ENCODE measurements around the gene COMMD9. TPM values are rescaled to one million over a fixed set of nuclear protein-coding genes. Genes with fewer than 3 reads are reported as not detected.

COMMD9 gene
- polyA plus RNA-seq, 3 donors: 105 to 238 (median 235) TPM

GRCh38 chr11:36314434-36314767 is 25.2 kb upstream of the COMMD9 start:
- Histone ChIP-seq H3K27me3 (ENCODE audit: control insufficient read depth in 2 of 2, insufficient read depth in 2 of 2, low read length in 2 of 2) (peaks cover 0 to 5% of the 10 kb centered on the region in 2 donors), H3K4me2 (replicated peaks; ENCODE audit: extremely low read depth, low read length, poor library complexity, severe bottlenecking) (no peak overlapping the region), H3K79me2 (ENCODE audit: insufficient read depth, low read length) (no peaks in the 10 kb centered on the region), H3K9ac (ENCODE audit: insufficient read depth, low read length, poor library complexity, severe bottlenecking) (no peak overlapping the region), H3K27ac (ENCODE audit: low read depth in 1 of 2, low read length in 2 of 2) (no peak overlapping the region), H3K4me3 (replicated peaks in 1 of 3; ENCODE audit: low read depth in 2 of 3, low read length in 3 of 3) (no peak overlapping the region), H3K4me1 (ENCODE audit: control insufficient read depth in 1 of 2, insufficient read depth in 2 of 2, low read length in 2 of 2) (no peaks in the 10 kb centered on the region), H3K9me3 (replicated peaks in 1 of 2; ENCODE audit: control insufficient read depth in 1 of 2, insufficient read depth in 1 of 2, low read length in 2 of 2) (no peaks in the 10 kb centered on the region), H2AFZ (ENCODE audit: insufficient read depth, low read depth, low read length, poor library complexity, severe bottlenecking) (no peak overlapping the region), H4K20me1 (ENCODE audit: insufficient read depth, low read length) (no peaks in the 10 kb centered on the region), H3K36me3 (replicated peaks in 1 of 2; ENCODE audit: control insufficient read depth in 1 of 2, insufficient read depth in 2 of 2, low read length in 2 of 2) (no peaks in the 10 kb centered on the region)
- DNase-seq: no peak
- Mint-ChIP-seq H3K9me3 (peaks cover 0 to 3% (median 0%) of the 10 kb centered on the region in 7 donors), H3K4me1 (peaks cover 2% of the 10 kb centered on the region), H3K36me3 (no peaks in the 10 kb centered on the region), H3K4me3 (no peak overlapping the region), H3K27me3 (ENCODE audit: low read depth in 3 of 3) (peaks cover 0 to 12% (median 4%) of the 10 kb centered on the region in 3 donors), H3K27ac (no peak overlapping the region)
- no peak for TF ChIP-seq CTCF (IDR thresholded peaks at IDR 0.05)
- no CpG with 5 or more reads among the region's 6 CpGs for WGBS (ENCODE audit: insufficient coverage)
- intact Hi-C loops (cut with micrococcal nuclease): no loop called here

GRCh38 chr11:36313750-36314433 is 24.7 kb upstream of the COMMD9 start:
- Histone ChIP-seq H3K79me2 (ENCODE audit: insufficient read depth, low read length) (no peaks in the 10 kb centered on the region), H3K9me3 (replicated peaks in 1 of 2; ENCODE audit: control insufficient read depth in 1 of 2, insufficient read depth in 1 of 2, low read length in 2 of 2) (no peaks in the 10 kb centered on the region), H2AFZ (ENCODE audit: insufficient read depth, low read depth, low read length, poor library complexity, severe bottlenecking) (no peak overlapping the region), H4K20me1 (ENCODE audit: insufficient read depth, low read length) (no peaks in the 10 kb centered on the region), H3K4me3 (replicated peaks in 1 of 3; ENCODE audit: low read depth in 2 of 3, low read length in 3 of 3) (no peak overlapping the region), H3K27ac (ENCODE audit: low read depth in 1 of 2, low read length in 2 of 2) (no peak overlapping the region), H3K9ac (ENCODE audit: insufficient read depth, low read length, poor library complexity, severe bottlenecking) (no peak overlapping the region), H3K4me1 (ENCODE audit: control insufficient read depth in 1 of 2, insufficient read depth in 2 of 2, low read length in 2 of 2) (no peaks in the 10 kb centered on the region), H3K4me2 (replicated peaks; ENCODE audit: extremely low read depth, low read length, poor library complexity, severe bottlenecking) (no peak overlapping the region), H3K36me3 (replicated peaks in 1 of 2; ENCODE audit: control insufficient read depth in 1 of 2, insufficient read depth in 2 of 2, low read length in 2 of 2) (no peaks in the 10 kb centered on the region), H3K27me3 (ENCODE audit: control insufficient read depth in 2 of 2, insufficient read depth in 2 of 2, low read length in 2 of 2) (peaks cover 0 to 5% of the 10 kb centered on the region in 2 donors)
- intact Hi-C loops (cut with micrococcal nuclease): no loop called here
- Mint-ChIP-seq H3K27ac (no peak overlapping the region), H3K4me1 (peaks cover 2% of the 10 kb centered on the region), H3K4me3 (no peak overlapping the region), H3K9me3 (peaks cover 0 to 3% (median 0%) of the 10 kb centered on the region in 7 donors), H3K36me3 (no peaks in the 10 kb centered on the region), H3K27me3 (ENCODE audit: low read depth in 3 of 3) (peaks cover 0 to 12% (median 4%) of the 10 kb centered on the region in 3 donors)
- no peak for TF ChIP-seq CTCF (IDR thresholded peaks at IDR 0.05)
- DNase-seq: no peak
- 0% methylated on average over 1 of the region's 3 CpGs for WGBS (ENCODE audit: insufficient coverage)

Data from CD14-positive monocyte (primary cell).